GM10266 (cell line): Measurements from ENCODE around the gene TDRD12.
"Not testable (repeated sequence)": the region's sequence is repeated elsewhere in the genome, so short reads cannot be mapped to it uniquely, and the experiment has no call there.

Source experiments
- DNase-seq: peaks from one replicate; pipeline ENCODE4 v3.0.0; 2012; ENCODE audit errors: extremely low spot score
- TF ChIP-seq, protein P1 (sequence below): IDR thresholded peaks from 2 replicates; pipeline ENCODE4 v1.5.1; 2012; ENCODE audit warnings: mild to moderate bottlenecking, low read depth; ENCODE audit not compliant: control insufficient read depth, insufficient read depth; ENCODE audit errors: missing control alignments

Gene TDRD12

DNA sequence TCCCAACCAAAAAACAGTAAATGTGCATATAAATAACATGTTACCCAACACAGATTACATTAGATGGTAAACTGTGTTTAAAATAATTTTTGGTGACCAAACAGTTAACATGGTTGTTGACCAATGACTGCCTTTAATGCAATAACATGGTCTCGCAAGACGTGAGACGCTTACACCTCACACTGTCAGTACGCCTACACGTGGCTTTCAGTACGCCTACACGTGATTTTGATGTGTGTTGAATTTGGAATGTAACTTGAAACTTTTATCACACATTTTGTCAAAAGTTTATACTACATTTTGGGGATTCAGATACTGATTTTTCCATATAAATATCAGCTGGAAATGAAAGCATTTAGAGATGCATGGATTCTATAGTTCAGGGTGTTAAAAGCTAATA lies 118.0 kb downstream of the TDRD12 start:
- no peak for DNase-seq
- TF ChIP-seq, protein P1, sequence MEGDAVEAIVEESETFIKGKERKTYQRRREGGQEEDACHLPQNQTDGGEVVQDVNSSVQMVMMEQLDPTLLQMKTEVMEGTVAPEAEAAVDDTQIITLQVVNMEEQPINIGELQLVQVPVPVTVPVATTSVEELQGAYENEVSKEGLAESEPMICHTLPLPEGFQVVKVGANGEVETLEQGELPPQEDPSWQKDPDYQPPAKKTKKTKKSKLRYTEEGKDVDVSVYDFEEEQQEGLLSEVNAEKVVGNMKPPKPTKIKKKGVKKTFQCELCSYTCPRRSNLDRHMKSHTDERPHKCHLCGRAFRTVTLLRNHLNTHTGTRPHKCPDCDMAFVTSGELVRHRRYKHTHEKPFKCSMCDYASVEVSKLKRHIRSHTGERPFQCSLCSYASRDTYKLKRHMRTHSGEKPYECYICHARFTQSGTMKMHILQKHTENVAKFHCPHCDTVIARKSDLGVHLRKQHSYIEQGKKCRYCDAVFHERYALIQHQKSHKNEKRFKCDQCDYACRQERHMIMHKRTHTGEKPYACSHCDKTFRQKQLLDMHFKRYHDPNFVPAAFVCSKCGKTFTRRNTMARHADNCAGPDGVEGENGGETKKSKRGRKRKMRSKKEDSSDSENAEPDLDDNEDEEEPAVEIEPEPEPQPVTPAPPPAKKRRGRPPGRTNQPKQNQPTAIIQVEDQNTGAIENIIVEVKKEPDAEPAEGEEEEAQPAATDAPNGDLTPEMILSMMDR, result no peak

DNA sequence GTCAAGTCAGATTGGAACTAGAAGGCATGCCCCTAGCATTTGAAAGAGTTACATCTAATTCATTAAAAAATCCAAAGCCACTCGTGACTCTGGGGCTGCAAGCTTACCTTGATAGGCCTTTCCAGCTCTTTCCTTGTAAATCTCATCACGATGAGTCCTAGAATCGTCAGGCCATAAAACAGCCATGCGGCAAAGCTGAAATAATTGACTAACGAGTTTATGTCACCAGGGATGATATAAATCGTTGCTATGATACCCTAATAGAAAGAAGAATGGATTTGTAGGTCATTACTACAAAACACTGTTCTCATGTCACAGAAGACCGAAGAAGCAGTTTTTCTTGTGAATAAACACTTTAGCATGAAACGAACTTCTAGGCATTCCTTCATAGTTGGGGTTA lies 122.5 kb downstream of the TDRD12 start:
- no peak for DNase-seq
- TF ChIP-seq, protein P1, result no peak

DNA sequence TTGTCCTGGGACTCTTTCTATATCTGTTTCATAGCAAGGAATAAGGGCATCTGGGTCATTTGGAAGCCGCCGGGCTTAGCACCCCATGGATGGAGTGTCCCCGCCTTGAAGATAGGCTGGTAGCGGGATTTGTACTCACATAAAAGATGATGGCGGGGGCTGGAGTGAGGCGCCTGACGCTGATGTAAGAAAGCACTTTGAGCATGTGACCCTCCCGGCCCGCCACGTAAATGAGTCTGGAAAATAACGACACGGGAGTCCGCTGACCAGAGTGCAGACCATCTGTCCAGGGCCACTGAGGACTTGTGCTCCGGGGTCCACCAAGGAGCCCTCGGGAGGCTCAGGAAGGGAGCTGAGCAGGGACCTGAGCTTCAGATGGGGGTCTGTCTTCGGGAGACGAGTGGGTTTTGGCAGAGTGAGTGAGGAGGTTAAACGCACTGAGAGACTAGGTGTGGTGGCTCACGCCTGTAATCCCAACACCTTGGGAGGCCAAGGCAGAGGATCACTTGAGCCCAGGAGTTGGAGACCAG lies 124.2 kb downstream of the TDRD12 start:
- no peak for DNase-seq
- TF ChIP-seq, protein P1, result no peak

DNA sequence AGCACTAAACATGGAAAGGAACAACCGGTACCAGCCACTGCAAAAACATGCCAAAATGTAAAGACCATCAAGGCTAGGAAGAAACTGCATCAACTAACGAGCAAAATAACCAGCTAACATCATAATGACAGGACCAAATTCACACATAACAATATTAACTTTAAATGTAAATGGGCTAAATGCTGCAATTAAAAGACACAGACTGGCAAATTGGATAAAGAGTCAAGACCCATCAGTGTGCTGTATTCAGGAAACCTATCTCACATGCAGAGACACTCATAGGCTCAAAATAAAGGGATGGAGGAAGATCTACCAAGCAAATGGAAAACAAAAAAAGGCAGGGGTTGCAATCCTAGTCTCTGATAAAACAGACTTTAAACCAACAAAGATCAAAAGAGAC lies 128.5 kb downstream of the TDRD12 start:
- DNase-seq, result not testable (repeated sequence)

DNA sequence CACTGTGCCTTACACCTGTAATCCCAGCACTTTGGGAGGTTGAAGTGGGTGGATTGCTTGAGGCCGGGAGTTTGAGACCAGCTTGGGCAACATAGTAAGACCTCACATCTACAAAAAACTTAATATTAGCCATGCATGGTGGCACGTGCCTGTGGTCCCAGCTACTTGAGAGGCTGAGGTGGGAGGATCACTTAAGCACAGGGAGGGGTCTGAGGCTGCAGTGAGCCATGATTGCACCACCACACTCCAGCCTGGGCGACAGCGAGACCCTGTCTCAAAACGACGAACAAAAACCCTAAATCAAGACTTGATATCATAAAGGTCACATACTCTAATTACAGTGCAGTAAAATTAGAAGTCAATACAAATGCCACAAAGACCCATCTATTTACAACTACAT lies 132.6 kb downstream of the TDRD12 start:
- no peak for DNase-seq
- TF ChIP-seq, protein P1, result no peak

DNA sequence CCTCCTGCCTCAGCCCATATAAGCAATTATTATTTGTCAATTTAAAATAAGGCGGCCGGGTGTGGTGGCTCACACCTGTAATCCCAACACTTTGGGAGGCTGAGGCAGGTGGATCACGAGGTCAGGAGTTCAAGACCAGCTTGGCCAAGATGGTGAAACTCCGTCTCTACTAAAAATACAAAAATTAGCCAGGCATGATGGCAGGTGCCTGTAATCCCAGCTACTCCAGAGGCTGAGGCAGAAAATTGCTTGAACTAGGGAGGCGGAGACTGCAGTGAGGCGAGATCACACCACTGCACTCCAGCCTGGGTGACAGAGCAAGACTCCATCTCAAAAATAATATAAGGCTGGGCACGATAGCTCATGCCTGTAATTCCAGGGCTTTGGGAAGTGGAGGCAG lies 137.3 kb downstream of the TDRD12 start:
- DNase-seq, result not testable (repeated sequence)

DNA sequence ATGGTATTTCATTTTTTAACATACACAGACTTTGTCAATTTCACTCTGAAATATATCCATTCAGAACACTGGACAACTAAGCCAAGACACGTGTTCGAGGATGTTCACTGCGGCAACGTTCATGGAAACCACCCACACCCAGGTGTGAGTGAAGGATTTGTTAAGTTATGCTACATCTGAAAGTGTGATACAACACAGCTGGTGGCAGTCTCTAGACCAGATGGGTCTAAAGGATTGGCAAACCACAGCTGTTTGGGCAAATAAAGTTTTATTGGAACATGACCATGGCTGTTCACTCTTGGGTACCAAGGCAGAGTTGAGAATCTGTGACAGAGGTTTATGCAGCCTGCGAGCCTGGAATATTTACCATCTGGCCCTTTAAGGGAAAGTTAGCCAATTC lies 138.0 kb downstream of the TDRD12 start:
- no peak for DNase-seq
- TF ChIP-seq, protein P1, result no peak

DNA sequence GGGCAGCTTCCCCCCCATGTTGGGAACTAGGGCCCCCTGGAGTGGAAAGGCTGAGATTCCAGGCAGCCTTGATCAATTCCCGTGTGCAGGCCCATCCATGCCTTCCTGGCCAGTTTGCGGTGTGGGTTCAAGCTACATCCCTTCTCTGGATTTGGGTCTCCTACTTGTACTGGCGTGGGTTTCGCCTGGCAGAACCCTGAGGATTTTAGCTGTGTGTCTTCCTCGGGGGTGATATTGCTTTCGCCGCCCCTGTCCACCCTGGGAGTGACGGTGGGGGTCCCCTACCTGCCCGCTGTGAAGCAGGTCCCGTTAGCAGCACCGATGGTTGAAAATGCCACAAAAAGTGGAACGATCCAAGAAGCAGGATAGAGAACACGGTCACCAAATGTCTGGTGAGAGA lies 138.6 kb downstream of the TDRD12 start:
- TF ChIP-seq, protein P1, result no peak
- no peak for DNase-seq
